ENCODE measurements around the gene KLKB1.

DNA sequence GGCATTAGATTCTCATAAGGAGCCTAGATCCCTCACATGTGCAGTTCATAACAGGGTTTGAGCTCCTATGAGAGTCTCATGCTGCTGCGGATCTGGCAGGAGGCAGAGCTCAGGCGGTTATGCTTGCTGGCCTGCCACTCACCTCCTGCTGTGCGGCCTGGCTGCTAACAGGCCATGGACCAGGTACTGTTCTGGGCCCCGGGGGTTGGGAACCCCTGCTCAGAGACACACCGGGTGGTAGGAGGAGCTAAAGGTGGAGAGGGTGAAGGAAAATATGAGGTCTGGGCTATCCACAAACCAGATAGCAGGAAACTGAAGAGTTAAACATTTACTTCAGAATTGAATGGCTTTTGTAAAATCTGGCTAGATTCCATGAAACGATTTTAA lies 32.8 kb downstream of the KLKB1 start:
- TF ChIP-seq ELF1 (IDR thresholded peaks at IDR 0.05) (no peak), RXRA (IDR thresholded peaks at IDR 0.05; ENCODE audit: borderline replicate concordance, low read depth) (no peak), USF1 (IDR thresholded peaks at IDR 0.05; ENCODE audit: borderline replicate concordance, low read depth) (no peak), EZH2phosphoT487 (IDR thresholded peaks at IDR 0.05; ENCODE audit: borderline replicate concordance, low read depth) (no peak), CTCF (IDR thresholded peaks at IDR 0.05) (no peak), POLR2AphosphoS5 (IDR thresholded peaks at IDR 0.05; ENCODE audit: low read depth, low read length) (no peak), USF2 (IDR thresholded peaks at IDR 0.05; ENCODE audit: borderline replicate concordance, low read depth, low read length) (no peak), YY1 (IDR thresholded peaks at IDR 0.05; ENCODE audit: low read depth) (no peak), TAF1 (IDR thresholded peaks at IDR 0.05; ENCODE audit: borderline replicate concordance, low read depth, low read length) (no peak), FOXJ3 (CRISPR knock-in tag; IDR thresholded peaks at IDR 0.05) (no peak)
- TF ChIP-seq, protein P1, sequence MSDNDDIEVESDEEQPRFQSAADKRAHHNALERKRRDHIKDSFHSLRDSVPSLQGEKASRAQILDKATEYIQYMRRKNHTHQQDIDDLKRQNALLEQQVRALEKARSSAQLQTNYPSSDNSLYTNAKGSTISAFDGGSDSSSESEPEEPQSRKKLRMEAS (IDR thresholded peaks at IDR 0.05; ENCODE audit: low read depth) = no peak
- TF ChIP-seq, protein P2, sequence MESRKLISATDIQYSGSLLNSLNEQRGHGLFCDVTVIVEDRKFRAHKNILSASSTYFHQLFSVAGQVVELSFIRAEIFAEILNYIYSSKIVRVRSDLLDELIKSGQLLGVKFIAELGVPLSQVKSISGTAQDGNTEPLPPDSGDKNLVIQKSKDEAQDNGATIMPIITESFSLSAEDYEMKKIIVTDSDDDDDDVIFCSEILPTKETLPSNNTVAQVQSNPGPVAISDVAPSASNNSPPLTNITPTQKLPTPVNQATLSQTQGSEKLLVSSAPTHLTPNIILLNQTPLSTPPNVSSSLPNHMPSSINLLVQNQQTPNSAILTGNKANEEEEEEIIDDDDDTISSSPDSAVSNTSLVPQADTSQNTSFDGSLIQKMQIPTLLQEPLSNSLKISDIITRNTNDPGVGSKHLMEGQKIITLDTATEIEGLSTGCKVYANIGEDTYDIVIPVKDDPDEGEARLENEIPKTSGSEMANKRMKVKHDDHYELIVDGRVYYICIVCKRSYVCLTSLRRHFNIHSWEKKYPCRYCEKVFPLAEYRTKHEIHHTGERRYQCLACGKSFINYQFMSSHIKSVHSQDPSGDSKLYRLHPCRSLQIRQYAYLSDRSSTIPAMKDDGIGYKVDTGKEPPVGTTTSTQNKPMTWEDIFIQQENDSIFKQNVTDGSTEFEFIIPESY (IDR thresholded peaks at IDR 0.05; ENCODE audit: borderline replicate concordance, low read depth) = no peak
- TF ChIP-seq, protein P3, sequence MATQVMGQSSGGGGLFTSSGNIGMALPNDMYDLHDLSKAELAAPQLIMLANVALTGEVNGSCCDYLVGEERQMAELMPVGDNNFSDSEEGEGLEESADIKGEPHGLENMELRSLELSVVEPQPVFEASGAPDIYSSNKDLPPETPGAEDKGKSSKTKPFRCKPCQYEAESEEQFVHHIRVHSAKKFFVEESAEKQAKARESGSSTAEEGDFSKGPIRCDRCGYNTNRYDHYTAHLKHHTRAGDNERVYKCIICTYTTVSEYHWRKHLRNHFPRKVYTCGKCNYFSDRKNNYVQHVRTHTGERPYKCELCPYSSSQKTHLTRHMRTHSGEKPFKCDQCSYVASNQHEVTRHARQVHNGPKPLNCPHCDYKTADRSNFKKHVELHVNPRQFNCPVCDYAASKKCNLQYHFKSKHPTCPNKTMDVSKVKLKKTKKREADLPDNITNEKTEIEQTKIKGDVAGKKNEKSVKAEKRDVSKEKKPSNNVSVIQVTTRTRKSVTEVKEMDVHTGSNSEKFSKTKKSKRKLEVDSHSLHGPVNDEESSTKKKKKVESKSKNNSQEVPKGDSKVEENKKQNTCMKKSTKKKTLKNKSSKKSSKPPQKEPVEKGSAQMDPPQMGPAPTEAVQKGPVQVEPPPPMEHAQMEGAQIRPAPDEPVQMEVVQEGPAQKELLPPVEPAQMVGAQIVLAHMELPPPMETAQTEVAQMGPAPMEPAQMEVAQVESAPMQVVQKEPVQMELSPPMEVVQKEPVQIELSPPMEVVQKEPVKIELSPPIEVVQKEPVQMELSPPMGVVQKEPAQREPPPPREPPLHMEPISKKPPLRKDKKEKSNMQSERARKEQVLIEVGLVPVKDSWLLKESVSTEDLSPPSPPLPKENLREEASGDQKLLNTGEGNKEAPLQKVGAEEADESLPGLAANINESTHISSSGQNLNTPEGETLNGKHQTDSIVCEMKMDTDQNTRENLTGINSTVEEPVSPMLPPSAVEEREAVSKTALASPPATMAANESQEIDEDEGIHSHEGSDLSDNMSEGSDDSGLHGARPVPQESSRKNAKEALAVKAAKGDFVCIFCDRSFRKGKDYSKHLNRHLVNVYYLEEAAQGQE (IDR thresholded peaks at IDR 0.05; ENCODE audit: low read depth, low read length) = no peak

All from SK-N-SH (cell line).